Activated gamma-delta T cell treated with anti-CD3 and anti-CD28 coated beads, Interleukin-2, amount 50 U/mL, for 16 hours (primary cell): ENCODE data around the gene DYNLT3.
A peak's percentile ranks its signal among the peaks of the same experiment; 100 is the strongest.

Experiments used
- DNase-seq: peaks from one replicate; pipeline ENCODE4 v3.0.0-alpha.2; 2020; ENCODE audit warnings: low read depth

DYNLT3 gene

DNA sequence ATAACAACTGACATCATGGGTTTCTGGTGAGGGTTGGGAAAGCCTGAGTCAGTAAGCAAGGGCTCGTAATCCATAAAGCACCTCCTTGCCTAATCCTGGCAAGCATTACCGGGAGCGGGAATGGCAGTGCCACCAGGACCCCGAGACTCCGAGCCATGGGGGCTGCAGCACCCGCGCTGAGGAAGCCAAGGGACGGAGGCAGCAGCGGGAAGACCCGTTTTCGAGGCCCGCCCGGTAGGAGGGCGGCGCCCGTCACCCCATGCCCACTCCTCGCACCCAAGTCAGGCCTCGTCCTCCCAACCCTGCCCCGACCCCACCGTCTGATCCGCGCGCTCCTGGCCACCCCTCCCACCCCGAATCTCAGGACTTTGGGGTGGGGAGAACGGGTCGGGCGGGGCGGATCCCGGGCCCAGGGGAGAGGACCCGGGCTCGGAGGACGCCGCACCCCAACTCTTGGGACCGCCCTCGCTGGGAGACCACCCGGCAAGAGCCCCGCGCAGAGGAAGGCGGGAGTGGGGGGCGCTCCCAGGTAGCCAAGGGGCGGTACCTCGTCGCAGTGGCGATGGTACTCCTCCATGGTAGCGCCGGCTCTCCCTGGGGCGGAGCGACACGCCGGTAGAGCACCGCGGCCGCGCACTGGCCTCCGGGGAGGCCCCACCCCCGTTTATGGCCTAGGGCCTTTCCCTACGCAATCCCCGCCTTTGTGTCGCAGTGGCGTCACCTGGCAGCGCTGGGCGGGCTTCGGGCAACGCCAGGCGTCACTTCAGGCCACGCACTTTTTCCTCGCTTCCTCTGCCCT is at the start of gene DYNLT3:
Gene DYNLT3 (minus strand): TSS at position 638 of the 799 bp plus-strand sequence. CDS start 61 bp downstream, at position 577.
- peak; percentile 51 for DNase-seq

DNA sequence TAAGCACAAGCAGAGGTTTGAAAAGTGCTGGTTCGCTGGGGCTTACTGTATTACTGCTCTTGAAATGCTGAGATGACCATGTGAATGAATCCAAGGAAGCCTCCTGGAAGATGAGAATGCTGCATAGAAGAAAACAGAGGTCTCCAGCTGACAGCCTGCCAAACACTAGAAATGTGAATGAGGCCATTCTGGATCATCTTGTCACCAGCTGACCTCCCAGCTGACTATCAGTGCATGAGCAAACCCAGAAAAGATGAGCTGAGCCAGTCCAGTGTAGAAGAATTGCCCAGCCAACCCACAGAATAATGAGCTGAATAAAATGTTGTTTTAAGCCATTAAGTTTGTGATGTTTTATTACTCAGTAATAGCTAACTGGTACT is 49.1 kb upstream of the DYNLT3 start:
- no peak for DNase-seq

- no peak for DNase-seq
These were observed 48.6 kb upstream of the DYNLT3 start for GRCh38 chrX:37895795-37896510.

DNA sequence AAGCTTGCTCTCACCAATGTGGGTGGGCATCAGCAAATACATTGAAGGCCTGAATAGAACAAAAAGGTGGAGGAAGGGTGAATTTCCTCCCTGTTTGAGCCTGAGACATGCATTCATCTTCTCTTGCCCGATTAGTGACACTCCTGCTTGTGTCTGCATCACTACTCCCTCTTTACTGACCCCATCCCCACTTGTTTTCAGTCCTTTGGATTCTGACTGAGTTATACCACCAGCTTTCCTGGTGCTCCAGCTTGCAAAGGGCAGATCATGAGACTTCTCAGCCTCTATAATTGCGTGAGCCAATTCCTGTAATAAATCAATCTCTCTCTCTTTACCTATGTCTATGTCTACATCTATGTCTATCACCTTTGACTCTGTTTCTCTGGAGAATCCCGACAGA is 47.4 kb upstream of the DYNLT3 start:
- no peak for DNase-seq

DNA sequence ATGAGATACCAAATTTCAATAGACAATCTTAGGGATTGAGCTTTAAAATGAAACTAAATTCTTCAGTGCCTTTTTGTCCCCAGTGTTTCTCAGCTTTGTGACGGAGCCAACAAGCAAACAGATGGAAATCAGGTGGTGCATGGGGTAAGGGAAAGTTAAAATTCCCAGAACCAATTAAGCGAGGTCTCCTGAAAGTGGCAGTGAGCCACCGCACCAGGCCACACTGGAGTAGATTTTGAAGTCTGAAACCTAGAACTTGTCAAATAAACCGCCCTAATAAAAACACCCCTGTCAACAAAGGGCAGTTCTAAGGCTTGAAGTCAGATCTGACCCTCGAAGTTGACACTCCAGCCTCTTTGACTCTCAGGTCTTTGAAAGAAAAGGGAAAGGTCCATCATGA is 40.6 kb upstream of the DYNLT3 start:
- no peak for DNase-seq

- DNase-seq, result no peak
These were observed 40.0 kb upstream of the DYNLT3 start for GRCh38 chrX:37887347-37887746.

DNA sequence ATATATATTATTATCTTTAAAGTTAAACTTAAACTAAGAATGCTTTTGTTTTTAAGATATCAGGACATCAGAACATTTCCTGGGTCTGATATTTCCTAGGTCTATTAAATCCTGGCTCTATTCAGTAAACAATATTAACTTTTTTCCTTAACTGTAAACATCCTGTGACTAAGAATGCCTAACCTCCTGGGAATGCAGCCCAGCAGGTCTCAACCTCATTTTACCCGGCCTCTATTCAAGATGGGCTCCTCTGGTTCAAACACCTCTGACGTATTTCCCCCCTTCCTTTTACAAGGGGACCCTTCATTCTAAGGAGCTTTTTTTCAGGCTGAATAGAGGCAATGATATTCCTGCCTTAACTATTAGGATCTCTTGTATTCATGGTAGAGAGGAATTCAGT is 35.8 kb upstream of the DYNLT3 start:
- DNase-seq, result no peak

DNA sequence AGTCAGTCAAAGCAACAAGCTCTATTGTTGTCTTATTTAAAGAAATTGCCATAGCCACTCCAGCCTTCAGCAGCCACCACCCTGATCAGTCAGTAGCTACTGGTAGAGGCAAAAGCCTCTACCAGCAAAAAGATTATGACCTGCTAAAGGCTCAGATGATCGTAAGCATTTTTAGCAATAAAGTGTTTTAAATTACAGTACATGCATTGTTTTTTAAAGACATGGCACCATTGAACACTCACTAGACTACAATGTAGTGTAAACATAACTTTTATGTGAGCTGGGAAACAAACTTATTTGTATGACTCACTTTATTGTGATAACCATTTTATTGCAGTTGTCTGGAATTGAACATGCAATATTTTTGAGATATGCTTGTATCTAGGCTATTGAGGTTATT is 32.3 kb upstream of the DYNLT3 start:
- no peak for DNase-seq

DNA sequence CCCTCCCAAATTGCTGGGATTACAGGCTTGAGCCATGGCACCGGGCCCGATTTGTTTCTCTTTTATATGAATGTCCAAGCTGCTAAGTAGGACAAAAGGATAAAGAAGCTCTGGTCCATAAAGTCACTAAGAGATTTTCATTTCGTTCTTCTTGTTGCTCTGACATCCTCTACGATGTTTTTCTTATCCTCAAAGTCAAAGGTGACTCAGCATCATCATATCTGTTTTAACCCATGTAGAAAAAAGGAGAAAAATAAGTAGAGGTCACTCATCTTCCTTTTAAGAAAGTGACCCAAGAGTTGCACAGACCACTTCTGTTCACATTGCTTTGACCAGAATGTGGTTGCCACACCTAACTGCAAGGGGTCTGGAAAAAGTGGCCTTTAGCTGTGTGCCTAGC is 29.3 kb upstream of the DYNLT3 start:
- DNase-seq, result no peak

DNA sequence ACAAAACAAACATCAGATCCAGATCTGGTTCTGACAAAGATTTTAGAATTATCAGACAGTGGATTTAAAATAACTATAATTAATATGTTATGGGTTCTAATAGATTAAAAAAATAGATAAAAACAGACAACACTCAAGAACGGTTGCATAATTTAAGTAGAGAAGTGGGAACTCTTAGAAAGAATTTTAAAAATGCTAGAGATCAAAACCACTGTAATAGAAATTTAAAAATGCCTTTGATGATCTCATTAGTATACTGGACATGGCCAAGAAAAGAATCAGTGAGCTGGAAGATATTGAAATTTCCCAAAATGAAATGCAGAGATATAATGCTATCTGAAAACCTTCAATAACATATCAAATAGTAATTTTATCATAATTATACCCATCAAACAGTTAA is 28.3 kb upstream of the DYNLT3 start:
- DNase-seq, result no peak

GRCh38 chrX:37873220-37873619 is 25.8 kb upstream of the DYNLT3 start:
- no peak for DNase-seq

- no peak for DNase-seq
These were observed 24.9 kb upstream of the DYNLT3 start for GRCh38 chrX:37872303-37872655.

- no peak for DNase-seq
These were observed 24.4 kb upstream of the DYNLT3 start for GRCh38 chrX:37871626-37872302.

DNA sequence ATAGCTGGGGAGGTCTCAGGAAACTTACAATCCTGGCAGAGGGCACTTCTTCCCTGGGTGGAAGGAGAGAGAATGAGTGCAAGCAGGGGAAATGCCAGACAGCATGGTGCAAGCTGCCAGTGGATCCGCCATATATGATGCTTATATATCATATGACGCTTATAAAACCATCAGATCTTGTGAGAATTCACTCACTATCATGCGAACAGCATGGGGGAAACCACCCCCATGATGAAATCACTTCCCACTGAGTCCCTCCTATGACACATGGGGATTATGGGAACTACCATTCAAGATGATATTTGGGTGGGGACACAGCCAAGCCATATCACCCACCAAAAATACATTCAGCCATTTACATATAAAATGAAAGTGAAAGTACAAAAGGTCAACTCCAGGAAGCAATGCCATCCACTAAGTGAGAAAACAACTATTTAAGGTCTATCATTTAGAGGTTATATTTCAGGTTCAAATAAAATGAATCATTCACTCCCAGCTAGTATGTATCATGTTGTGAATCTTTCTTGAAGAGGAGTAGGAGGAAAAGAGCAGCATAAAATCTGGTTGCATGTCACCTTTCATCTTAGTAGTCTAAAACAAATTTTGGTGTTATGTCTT is 20.3 kb upstream of the DYNLT3 start:
- DNase-seq, result no peak

GRCh38 chrX:37863728-37864127 is 16.4 kb upstream of the DYNLT3 start:
- no peak for DNase-seq

GRCh38 chrX:37862851-37863250 is 15.5 kb upstream of the DYNLT3 start:
- no peak for DNase-seq

- DNase-seq, result no peak
These were observed 13.3 kb upstream of the DYNLT3 start for GRCh38 chrX:37860721-37861120.

DNA sequence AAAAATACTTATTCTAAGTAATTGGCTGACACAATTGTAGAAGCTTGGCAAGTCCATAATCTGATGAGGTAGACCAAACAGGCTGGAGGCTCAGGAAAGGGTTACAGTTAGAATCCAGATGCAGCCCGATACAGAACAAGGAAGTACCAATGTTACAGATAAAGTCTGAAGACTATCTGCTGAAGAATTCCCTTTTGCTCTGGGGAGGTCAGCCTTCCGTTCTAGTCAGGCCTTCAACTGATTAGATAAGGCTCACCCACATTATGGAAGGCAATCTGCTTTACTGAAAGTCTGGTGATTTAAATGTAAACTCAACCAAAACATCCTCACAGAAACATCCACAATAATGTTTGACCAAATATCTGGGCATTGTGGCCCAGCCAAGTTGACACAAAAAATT is 7.4 kb upstream of the DYNLT3 start:
- no peak for DNase-seq

DNA sequence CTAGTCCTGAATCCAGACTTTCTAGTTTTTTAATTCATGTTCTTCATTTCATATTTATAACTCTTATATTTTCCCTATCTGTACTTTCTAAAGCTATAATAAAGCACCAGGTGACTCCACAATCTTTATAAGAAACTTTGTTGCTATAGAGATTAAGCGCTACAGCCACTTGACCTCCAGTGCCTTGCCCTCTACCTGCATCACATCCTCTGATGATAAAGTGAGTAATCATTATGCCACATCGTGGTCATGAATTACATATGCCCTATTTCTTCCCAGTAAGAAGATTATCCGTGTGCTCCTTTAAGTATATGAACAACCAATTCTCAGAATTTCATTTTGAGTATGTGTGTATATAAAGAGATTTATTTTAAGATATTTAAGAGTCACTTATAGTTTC is 6.8 kb upstream of the DYNLT3 start:
- no peak for DNase-seq

DNA sequence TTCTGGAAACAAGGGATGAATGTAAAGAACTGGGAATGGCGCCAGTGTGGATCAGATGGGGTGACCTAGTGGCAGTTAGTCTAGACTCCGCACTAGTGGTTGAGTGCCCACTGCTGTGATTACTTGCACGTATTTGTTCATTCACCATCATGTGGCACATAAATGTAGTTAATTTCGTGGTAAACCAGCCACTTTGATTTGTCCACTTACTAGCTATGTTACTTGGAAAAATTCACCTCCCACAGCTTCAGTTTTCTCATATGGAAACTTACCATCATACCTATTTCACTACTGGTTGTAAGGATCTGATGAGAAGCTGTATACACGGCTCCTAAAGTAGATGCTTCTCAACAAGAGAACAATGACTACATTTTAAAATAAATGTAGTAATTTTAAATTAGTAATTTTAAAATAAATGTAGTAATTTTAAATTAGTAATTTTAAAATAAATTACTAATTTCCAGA is 394 bp upstream of the DYNLT3 start:
- no peak for DNase-seq

GRCh38 chrX:37846558-37846933 is 825 bp downstream of the DYNLT3 start:
- no peak for DNase-seq

DNA sequence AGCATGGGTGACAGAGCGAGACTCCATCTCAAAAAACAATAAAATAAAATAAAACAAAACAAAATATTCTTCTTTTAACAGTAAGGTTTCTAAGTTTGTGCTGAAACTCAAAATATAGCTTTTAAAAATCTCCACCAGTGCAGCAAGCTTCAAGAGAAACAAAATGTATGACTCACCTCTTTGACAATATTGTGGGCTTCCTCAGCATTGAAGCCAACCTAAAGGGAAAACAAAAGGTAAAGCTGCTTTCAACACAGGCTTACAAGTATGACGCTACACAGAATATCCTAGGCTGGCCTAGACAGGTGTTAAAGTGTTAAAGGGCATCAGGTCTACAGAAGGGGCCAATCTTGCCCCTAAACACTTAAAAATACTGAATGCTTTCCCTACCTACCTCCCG is 1.2 kb downstream of the DYNLT3 start:
- no peak for DNase-seq

DNA sequence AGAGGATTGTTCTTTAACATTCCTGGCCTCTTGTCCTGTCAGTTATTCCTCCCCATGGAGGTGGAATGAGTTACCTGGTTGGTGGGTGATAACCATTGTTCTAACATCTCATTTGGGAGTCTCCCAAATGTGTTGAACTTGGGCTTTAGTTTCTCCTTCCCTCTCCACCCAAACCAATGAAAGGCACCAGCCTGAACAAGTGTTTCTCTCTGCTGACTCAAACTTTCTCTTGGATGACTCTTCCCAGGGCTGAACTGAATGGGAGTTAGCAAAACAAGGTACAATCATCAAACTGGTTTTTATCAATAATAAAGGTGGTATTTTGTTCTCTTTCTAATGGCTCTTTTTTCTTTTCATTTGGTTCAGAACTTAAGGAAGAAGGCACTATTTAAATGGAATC is 2.7 kb downstream of the DYNLT3 start:
- DNase-seq, result no peak
